HUES64 (cell line): ENCODE data around the gene NDUFAF2.
"Not testable (repeated sequence)": the region's sequence is repeated elsewhere in the genome, so short reads cannot be mapped to it uniquely, and the experiment has no call there.

Source experiments
- H3K27ac ChIP-seq: 2 replicates; pipeline ENCODE4 v1.7.0; 2013; ENCODE audit warnings: low read depth, low read length, inconsistent platforms
- H3K27me3 ChIP-seq: 2 replicates; pipeline ENCODE4 v1.6.1; 2013; ENCODE audit warnings: mild to moderate bottlenecking, low read length; ENCODE audit not compliant: insufficient read depth
- H3K36me3 ChIP-seq: 2 replicates; pipeline ENCODE4 v1.6.1; 2013; ENCODE audit warnings: mild to moderate bottlenecking, low read length; ENCODE audit not compliant: insufficient read depth
- H3K4me1 ChIP-seq: 2 replicates; pipeline ENCODE4 v1.6.1; 2013; ENCODE audit warnings: mild to moderate bottlenecking, low read length, moderate library complexity; ENCODE audit not compliant: insufficient read depth
- H3K4me3 ChIP-seq: 2 replicates; pipeline ENCODE4 v1.5.1; 2013; ENCODE audit warnings: mild to moderate bottlenecking, low read length, moderate library complexity
- H3K9ac ChIP-seq: 2 replicates; pipeline ENCODE4 v1.6.1; 2013; ENCODE audit warnings: mild to moderate bottlenecking, low read depth, low read length
- H3K9me3 ChIP-seq: 2 replicates; pipeline ENCODE4 v1.6.1; 2013; ENCODE audit warnings: low read depth, low read length; ENCODE audit not compliant: insufficient read depth
- WGBS: fragments of 150-250, 120-280 bp; methylation state at CpG from one replicate; pipeline ENCODE4 v1.1.7; 2013; ENCODE audit warnings: missing lambda C conversion rate; 5-methylcytosine and 5-hydroxymethylcytosine counted together

The NDUFAF2 gene

DNA sequence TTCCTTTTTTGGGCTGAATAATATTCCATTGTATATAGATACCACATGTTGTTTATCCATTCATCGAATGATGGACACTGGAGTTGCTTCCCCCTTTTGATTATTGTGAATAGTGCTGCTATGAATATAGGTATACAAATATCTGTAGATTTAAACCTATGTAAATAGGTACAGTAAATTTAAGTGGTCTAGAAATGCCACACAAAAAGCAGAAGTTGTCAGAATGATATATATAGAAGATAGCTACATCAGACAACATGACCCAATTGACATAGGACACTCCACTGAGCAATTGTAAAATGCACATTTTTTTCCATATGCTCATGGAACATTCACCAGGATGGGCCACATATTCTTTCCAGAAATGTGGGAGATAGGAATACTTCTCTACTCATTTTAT lies 139.7 kb downstream of the NDUFAF2 start:
- Histone ChIP-seq H3K9ac (no peak overlapping the region), H3K36me3 (no peaks in the 10 kb centered on the region), H3K9me3 (no peaks in the 10 kb centered on the region), H3K27ac (no peak overlapping the region), H3K4me1 (no peaks in the 10 kb centered on the region), H3K27me3 (no peaks in the 10 kb centered on the region), H3K4me3 (no peak overlapping the region)
- no CpG with 5 or more reads among the region's 1 CpG for WGBS

DNA sequence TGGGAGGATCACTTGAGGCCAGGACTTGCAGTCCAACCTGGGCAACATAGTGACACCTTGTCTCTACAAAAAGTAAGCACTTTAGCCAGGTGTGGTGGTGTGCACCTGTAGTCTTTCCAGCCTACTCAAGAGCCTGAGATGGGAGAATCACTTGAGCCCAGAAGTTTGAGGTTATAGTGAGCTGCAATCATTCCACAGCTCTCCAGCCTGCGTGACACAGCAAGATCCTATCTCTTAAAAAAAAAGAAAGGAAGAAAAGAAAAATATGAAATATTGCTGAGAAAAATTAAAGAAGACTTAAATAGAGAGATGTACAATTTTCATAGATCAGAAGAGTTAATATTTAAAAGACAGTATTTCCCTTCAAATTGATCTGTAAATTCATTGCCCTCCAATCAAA lies 140.9 kb downstream of the NDUFAF2 start:
- no peaks in the 10 kb centered on the region for H3K36me3 ChIP-seq
- WGBS: 100% methylated on average over 1 of the region's 1 CpG
- H3K4me1 ChIP-seq: no peaks in the 10 kb centered on the region
- H3K9ac ChIP-seq: no peak overlapping the region
- no peak overlapping the region for H3K27ac ChIP-seq
- no peaks in the 10 kb centered on the region for H3K9me3 ChIP-seq
- no peak overlapping the region for H3K4me3 ChIP-seq
- H3K27me3 ChIP-seq: no peaks in the 10 kb centered on the region

DNA sequence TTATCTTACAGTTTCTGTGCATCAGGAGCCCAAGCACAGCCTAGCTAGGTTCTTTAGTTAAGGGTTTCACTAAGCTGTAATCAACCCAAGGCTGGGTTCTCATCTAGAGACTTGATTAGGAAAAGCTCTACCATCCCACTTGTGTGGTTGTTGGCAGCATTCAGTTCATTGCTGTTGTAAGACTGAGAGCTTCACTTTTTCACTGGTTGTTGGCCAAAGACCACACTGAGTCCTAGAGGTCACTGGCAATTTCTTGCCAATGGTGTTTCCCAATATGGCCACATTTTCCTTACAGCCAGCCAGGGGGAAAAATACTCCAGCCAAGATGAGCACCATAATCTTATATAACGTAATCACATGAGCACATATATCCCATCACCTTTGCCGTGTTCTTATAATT lies 142.9 kb downstream of the NDUFAF2 start:
- no peak overlapping the region for H3K27ac ChIP-seq
- H3K27me3 ChIP-seq: no peaks in the 10 kb centered on the region
- no peaks in the 10 kb centered on the region for H3K4me1 ChIP-seq
- WGBS: 86% methylated on average over 2 of the region's 2 CpGs
- no peak overlapping the region for H3K9ac ChIP-seq
- H3K4me3 ChIP-seq: no peak overlapping the region
- H3K36me3 ChIP-seq: no peaks in the 10 kb centered on the region
- no peaks in the 10 kb centered on the region for H3K9me3 ChIP-seq

DNA sequence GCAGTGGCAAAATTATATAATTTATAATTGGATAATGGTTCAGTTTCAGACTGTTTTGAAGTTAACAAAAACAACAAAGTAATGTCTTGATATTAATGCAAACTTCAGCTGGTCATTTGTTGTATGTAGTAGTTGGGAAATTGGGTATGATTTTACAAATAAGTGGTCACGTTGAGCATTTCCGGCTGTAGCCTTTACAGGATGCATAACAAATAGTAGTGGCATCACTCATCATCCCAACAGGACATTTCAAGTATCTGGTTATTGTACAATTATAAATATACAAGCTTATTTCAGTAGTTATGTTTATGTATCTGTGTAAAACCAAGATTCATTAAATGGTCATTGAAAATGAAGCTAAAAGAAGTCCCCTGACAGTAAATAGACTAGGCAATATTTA lies 144.3 kb downstream of the NDUFAF2 start:
- 60% methylated on average over 1 of the region's 2 CpGs for whole genome bisulfite sequencing
- H3K27ac ChIP-seq: no peak overlapping the region

DNA sequence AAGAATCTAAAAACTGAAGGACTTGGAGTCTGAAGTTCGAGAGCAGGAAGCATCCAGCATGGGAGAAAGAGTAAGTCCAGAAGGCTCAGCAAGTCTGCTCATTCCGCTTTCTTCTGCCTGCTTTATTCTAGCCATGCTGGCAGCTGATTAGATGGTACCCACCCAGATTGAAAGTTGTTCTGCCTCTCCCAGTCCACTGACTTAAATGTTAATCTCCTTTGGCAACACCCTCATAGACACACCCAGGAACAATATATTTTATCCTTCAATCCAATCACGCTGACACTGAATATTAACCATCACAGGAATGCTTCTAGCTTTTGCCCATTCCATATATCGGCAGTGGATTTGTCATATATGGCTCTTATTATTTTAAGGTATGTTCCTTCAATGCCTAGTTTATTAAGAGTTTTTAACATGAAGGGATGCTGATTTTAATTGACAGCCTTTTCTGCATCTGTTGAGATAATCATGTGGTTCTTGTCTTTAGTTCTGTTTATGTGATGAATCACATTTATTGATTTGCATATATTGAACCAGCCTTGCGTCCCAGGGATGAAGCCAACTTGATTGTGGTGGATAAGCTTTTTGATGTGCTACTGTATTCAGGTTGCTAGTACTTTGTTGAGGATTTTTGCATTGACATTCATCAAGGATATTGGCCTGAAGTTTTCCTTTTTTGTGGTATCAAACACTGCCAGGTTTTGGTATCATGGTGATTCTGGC lies 148.2 kb downstream of the NDUFAF2 start:
- H3K27me3 ChIP-seq, H3K4me1 ChIP-seq, H3K27ac ChIP-seq, H3K9me3 ChIP-seq, H3K36me3 ChIP-seq, H3K4me3 ChIP-seq, H3K9ac ChIP-seq: not testable (repeated sequence)
- 92% methylated on average over 5 of the region's 5 CpGs for WGBS

More for the DNA sequence above, 144.3 kb downstream of the NDUFAF2 start:
- Histone ChIP-seq H3K9me3 (no peaks in the 10 kb centered on the region), H3K4me1 (no peaks in the 10 kb centered on the region), H3K27me3 (no peaks in the 10 kb centered on the region), H3K4me3 (no peak overlapping the region), H3K36me3 (no peaks in the 10 kb centered on the region), H3K9ac (no peak overlapping the region)

DNA sequence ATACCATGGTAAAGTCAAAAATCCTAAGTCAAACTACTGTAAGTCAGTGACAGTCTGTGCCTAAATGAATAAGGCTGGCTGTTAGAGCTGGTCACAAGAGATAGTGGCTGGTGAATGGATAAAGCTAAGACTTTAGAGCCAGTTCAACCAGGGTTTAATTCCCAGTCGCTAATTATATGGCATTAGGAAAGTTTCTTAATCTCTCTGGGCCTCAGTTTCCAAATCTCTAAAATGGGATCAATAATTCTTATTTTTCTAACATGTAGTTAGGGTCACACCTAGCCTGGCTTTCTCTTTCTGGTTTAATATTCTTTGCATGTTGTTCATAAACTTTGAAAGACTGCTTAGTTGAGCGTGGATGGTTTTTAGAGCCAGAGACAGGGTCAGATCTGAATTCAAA lies 152.5 kb downstream of the NDUFAF2 start:
- peaks cover 8% of the 10 kb centered on the region; the same call in 1 of the 2 replicates for H3K9me3 ChIP-seq
- H3K9ac ChIP-seq: no peak overlapping the region
- H3K27me3 ChIP-seq: no peaks in the 10 kb centered on the region
- H3K36me3 ChIP-seq: 0 out of 2 replicates have a peak, but pooled peaks cover 6% of the 10 kb centered on the region
- H3K4me1 ChIP-seq: no peaks in the 10 kb centered on the region
- H3K27ac ChIP-seq: no peak overlapping the region
- 91% methylated on average over 1 of the region's 2 CpGs for WGBS
- H3K4me3 ChIP-seq: no peak overlapping the region

DNA sequence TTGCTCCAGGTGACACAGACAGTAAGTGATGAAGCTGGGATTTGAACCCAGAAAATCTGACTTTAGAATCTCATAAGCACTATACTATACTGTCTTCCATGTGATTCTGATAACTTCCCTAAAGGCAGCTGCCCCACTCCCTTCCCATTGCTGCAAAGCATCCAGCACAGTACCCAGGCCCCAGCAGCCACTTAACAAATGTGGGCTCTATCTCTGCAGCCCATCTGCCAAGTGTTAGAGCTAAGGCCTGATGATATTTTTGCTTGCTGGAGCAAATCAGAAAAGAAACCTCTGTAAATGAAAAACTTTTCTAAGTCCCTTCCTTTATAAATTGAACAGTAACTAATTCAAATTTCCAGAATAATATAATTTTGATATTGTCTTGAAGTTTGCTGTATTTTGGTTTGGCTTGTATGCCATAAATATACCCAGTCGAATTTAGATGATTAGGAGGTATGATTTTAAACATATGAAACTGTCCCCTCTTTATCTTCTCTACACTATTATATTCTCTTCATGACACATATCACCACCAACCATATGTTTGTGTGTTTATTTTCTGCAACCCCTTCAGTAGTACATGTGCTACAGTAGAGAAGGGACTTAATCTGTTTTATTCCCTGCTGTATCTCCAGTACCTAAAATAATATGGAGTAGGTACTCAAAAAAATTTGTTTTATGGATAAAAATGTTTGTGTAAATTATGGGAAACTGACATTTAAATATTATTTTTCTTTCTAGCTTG lies 153.4 kb downstream of the NDUFAF2 start:
- no peaks in the 10 kb centered on the region for H3K27me3 ChIP-seq
- H3K4me3 ChIP-seq: no peak overlapping the region
- H3K27ac ChIP-seq: no peak overlapping the region
- no CpG with 5 or more reads among the region's 1 CpG for WGBS
- H3K9ac ChIP-seq: no peak overlapping the region
- no peaks in the 10 kb centered on the region for H3K4me1 ChIP-seq
- peaks cover 8% of the 10 kb centered on the region; the same call in 1 of the 2 replicates for H3K9me3 ChIP-seq
- H3K36me3 ChIP-seq: 0 out of 2 replicates have a peak, but pooled peaks cover 7% of the 10 kb centered on the region

DNA sequence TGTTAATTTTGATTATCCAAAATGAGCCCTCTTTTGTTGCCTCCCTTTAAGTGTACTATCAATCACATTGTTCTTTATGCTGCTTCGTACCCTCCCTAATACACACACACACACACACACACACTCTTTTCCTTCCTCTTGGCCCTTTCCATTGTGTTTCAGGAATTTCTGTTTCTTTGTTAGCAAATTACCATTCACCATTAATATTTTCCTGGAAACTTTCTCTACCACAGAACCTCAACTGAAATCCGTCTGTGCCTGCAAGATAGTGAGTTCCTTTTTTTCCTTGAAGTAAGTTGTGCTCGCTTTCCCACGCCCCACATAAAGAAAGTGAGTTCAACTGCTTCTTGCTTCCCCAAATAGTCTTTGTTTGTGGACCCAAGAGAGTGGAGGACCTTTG lies 155.4 kb downstream of the NDUFAF2 start:
- H3K4me1 ChIP-seq: no peaks in the 10 kb centered on the region
- no peak overlapping the region for H3K9ac ChIP-seq
- H3K27ac ChIP-seq: no peak overlapping the region
- WGBS: 98% methylated on average over 4 of the region's 4 CpGs
- H3K4me3 ChIP-seq: no peak overlapping the region
- H3K27me3 ChIP-seq: no peaks in the 10 kb centered on the region
- H3K9me3 ChIP-seq: peaks cover 8% of the 10 kb centered on the region; the same call in 1 of the 2 replicates
- 0 out of 2 replicates have a peak, but pooled peaks cover 7% of the 10 kb centered on the region for H3K36me3 ChIP-seq

DNA sequence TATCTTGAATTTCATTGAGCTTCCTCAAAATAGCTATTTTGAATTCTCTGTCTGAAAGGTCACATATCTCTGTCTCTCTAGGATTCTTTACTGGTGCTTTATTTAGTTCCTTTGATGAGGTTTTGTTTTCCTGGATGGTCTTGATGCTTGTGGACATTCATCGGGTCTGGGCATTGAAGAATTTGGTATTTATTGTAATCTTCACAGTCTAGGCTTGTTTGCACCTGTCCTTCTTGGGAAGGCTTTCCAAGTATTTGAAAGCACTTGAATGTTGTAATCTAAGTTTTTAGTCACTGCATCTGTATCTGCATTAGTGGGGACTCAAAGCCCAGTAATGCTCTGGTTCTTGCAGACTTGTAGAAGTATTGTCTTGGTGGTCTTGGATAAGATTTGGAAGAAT lies 169.4 kb downstream of the NDUFAF2 start:
- Histone ChIP-seq H3K9ac (no peak overlapping the region), H3K36me3 (no peaks in the 10 kb centered on the region), H3K4me3 (no peak overlapping the region), H3K27me3 (no peaks in the 10 kb centered on the region), H3K4me1 (no peaks in the 10 kb centered on the region), H3K27ac (no peak overlapping the region), H3K9me3 (no peaks in the 10 kb centered on the region)
- WGBS: 100% methylated on average over 1 of the region's 1 CpG

DNA sequence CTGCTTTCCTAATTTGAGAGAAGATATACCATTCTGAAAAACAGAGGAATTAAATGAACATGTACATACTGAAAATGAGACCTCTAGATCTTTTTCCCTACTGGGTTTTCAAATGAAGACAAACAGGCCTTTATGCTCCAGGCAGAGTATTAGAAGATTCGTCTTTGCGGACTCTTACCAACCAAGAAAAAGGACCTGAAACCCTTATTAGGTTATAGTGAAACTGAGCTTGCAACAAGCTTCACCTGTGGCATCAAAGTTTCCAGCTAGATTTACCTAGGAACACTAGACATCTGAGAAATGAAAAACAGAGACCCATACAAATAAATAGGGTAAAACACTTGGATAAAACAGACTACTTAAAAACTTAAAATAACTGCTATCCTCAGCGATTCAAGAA lies 171.0 kb downstream of the NDUFAF2 start:
- 96% methylated on average over 3 of the region's 3 CpGs for WGBS
- H3K4me3 ChIP-seq: no peak overlapping the region
- H3K27me3 ChIP-seq: no peaks in the 10 kb centered on the region
- H3K27ac ChIP-seq: no peak overlapping the region
- H3K36me3 ChIP-seq: no peaks in the 10 kb centered on the region
- no peak overlapping the region for H3K9ac ChIP-seq
- H3K9me3 ChIP-seq: no peaks in the 10 kb centered on the region
- no peaks in the 10 kb centered on the region for H3K4me1 ChIP-seq

DNA sequence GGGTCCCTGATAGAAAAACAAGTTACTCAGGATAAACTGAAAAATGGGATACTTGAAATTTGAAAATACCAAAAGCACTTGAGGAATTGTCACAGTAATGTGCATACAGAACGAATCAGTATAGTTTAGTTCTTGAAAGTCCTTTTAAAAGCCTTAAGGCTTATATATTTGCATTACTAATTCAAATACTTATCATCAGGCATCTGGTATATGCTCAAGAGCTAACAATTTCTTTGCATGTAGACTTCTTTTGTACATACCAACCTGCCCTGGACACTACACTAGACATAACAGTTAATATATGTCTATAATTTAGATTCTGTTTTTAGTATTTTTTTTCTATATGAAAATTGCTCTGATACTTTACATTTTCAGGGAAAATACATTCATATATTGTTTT lies 174.1 kb downstream of the NDUFAF2 start:
- no peaks in the 10 kb centered on the region for H3K4me1 ChIP-seq
- no peak overlapping the region for H3K9ac ChIP-seq
- no peak overlapping the region for H3K27ac ChIP-seq
- 100% methylated on average over 1 of the region's 1 CpG for WGBS
- no peak overlapping the region for H3K4me3 ChIP-seq
- H3K9me3 ChIP-seq: no peaks in the 10 kb centered on the region
- H3K27me3 ChIP-seq: no peaks in the 10 kb centered on the region
- H3K36me3 ChIP-seq: no peaks in the 10 kb centered on the region
